Activated T-helper 2 cell treated with anti-CD3 and anti-CD28 coated beads, Interferon-gamma antibody, Interleukin-2, Interleukin-4, amounts not matched to agents 10 μg/mL and 5 μg/mL and 100 μg/mL, durations not matched to agents 14 hours and 24 hours and 36 hours (primary cell): ENCODE results near the gene CD55. TPM values are rescaled to one million over a fixed set of nuclear protein-coding genes. Genes with fewer than 3 reads are reported as not detected.

ENCODE experiments used
- DNase-seq: peaks from one replicate; pipeline ENCODE4 v3.0.0; 2021; ENCODE audit warnings: low spot score
- H3K27ac Mint-ChIP-seq: one replicate; pipeline ENCODE4 v1.8.0; 2021; ENCODE audit warnings: mixed read lengths
- H3K27me3 Mint-ChIP-seq: one replicate; pipeline ENCODE4 v1.8.0; 2021; ENCODE audit warnings: low read depth, mixed read lengths
- H3K36me3 Mint-ChIP-seq: one replicate; pipeline ENCODE4 v1.8.0; 2021; ENCODE audit warnings: low read depth, mixed read lengths
- H3K4me1 Mint-ChIP-seq: one replicate; pipeline ENCODE4 v1.8.0; 2021; ENCODE audit warnings: low read depth, mixed read lengths
- H3K4me3 Mint-ChIP-seq: one replicate; pipeline ENCODE4 v1.8.0; 2021; ENCODE audit warnings: low read depth, mild to moderate bottlenecking, moderate library complexity, mixed read lengths
- H3K9me3 Mint-ChIP-seq: one replicate; pipeline ENCODE4 v1.8.0; 2021; ENCODE audit warnings: mixed read lengths
- intact Hi-C: fragments of 100-400 bp; cut with micrococcal nuclease; formaldehyde crosslinking; loops from one replicate; pipeline ENCODE4 v1.15.1; 2023
- total RNA-seq: library from RNA; stranded (reverse); gene quantifications from 2 replicates; pipeline ENCODE4 v1.2.3, GENCODE V29; 2022

The CD55 gene
- total RNA-seq, 1 donor from 2014 or later = 132 TPM

- no peak overlapping the region for H3K4me3 Mint-ChIP-seq
- peaks cover 4% of the 10 kb centered on the region for H3K27me3 Mint-ChIP-seq
- no peak overlapping the region for H3K27ac Mint-ChIP-seq
- DNase-seq = no peak
- H3K4me1 Mint-ChIP-seq = peaks cover under 1% of the 10 kb centered on the region
- intact Hi-C loops = no loop called here
- H3K36me3 Mint-ChIP-seq = peaks cover 3% of the 10 kb centered on the region
- peaks cover 21% of the 10 kb centered on the region for H3K9me3 Mint-ChIP-seq
These were observed 31.7 kb upstream of the CD55 start for GRCh38 chr1:207289756-207290155.

- DNase-seq = no peak
- no peak overlapping the region for H3K4me3 Mint-ChIP-seq
- no peaks in the 10 kb centered on the region for H3K4me1 Mint-ChIP-seq
- no peak overlapping the region for H3K27ac Mint-ChIP-seq
- peaks cover 4% of the 10 kb centered on the region for H3K27me3 Mint-ChIP-seq
- H3K9me3 Mint-ChIP-seq = peaks cover 25% of the 10 kb centered on the region
- intact Hi-C loops = no loop called here
- H3K36me3 Mint-ChIP-seq = peaks cover 3% of the 10 kb centered on the region
These were observed 29.8 kb upstream of the CD55 start for GRCh38 chr1:207291723-207292122.

- no peaks in the 10 kb centered on the region for H3K27me3 Mint-ChIP-seq
- peaks cover 13% of the 10 kb centered on the region for H3K4me1 Mint-ChIP-seq
- DNase-seq = no peak
- intact Hi-C loops = no loop called here
- H3K36me3 Mint-ChIP-seq = peaks cover 3% of the 10 kb centered on the region
- H3K27ac Mint-ChIP-seq = no peak overlapping the region
- H3K9me3 Mint-ChIP-seq = peaks cover 15% of the 10 kb centered on the region
- H3K4me3 Mint-ChIP-seq = no peak overlapping the region
These were observed 23.3 kb upstream of the CD55 start for GRCh38 chr1:207298186-207298585.

GRCh38 chr1:207298636-207299398 lies 22.7 kb upstream of the CD55 start:
- DNase-seq = no peak
- no peak overlapping the region for H3K4me3 Mint-ChIP-seq
- H3K36me3 Mint-ChIP-seq = no peaks in the 10 kb centered on the region
- intact Hi-C loops = no loop called here
- H3K9me3 Mint-ChIP-seq = peaks cover 15% of the 10 kb centered on the region
- no peak overlapping the region for H3K27ac Mint-ChIP-seq
- peaks cover 13% of the 10 kb centered on the region for H3K4me1 Mint-ChIP-seq
- no peaks in the 10 kb centered on the region for H3K27me3 Mint-ChIP-seq

GRCh38 chr1:207300970-207301369 lies 20.5 kb upstream of the CD55 start:
- Mint-ChIP-seq H3K4me3 (no peak overlapping the region), H3K36me3 (no peaks in the 10 kb centered on the region), H3K27me3 (no peaks in the 10 kb centered on the region), H3K9me3 (peaks cover 11% of the 10 kb centered on the region), H3K27ac (no peak overlapping the region), H3K4me1 (peaks cover 13% of the 10 kb centered on the region)
- intact Hi-C loops = no loop called here
- no peak for DNase-seq

GRCh38 chr1:207302618-207303393 lies 18.7 kb upstream of the CD55 start:
- H3K27me3 Mint-ChIP-seq = peaks cover 2% of the 10 kb centered on the region

GRCh38 chr1:207304710-207305488 lies 16.6 kb upstream of the CD55 start:
- peaks cover 11% of the 10 kb centered on the region for H3K9me3 Mint-ChIP-seq
- H3K27ac Mint-ChIP-seq = no peak overlapping the region
- peaks cover 2% of the 10 kb centered on the region for H3K27me3 Mint-ChIP-seq
- H3K36me3 Mint-ChIP-seq = no peaks in the 10 kb centered on the region
- DNase-seq = no peak
- intact Hi-C loops = no loop called here
- H3K4me3 Mint-ChIP-seq = no peak overlapping the region
- H3K4me1 Mint-ChIP-seq = peaks cover 20% of the 10 kb centered on the region

More at GRCh38 chr1:207302618-207303393, 18.7 kb upstream of the CD55 start:
- no peak overlapping the region for H3K27ac Mint-ChIP-seq
- no peaks in the 10 kb centered on the region for H3K36me3 Mint-ChIP-seq
- intact Hi-C loops = no loop called here
- no peak overlapping the region for H3K4me3 Mint-ChIP-seq
- peaks cover 11% of the 10 kb centered on the region for H3K9me3 Mint-ChIP-seq
- peaks cover 13% of the 10 kb centered on the region for H3K4me1 Mint-ChIP-seq
- DNase-seq = no peak

- no peak overlapping the region for H3K4me3 Mint-ChIP-seq
- peaks cover 11% of the 10 kb centered on the region for H3K9me3 Mint-ChIP-seq
- peaks cover 24% of the 10 kb centered on the region for H3K4me1 Mint-ChIP-seq
- intact Hi-C loops = no loop called here
- no peak for DNase-seq
- H3K27ac Mint-ChIP-seq = no peak overlapping the region
- peaks cover 2% of the 10 kb centered on the region for H3K27me3 Mint-ChIP-seq
- H3K36me3 Mint-ChIP-seq = no peaks in the 10 kb centered on the region
These were observed 16.0 kb upstream of the CD55 start for GRCh38 chr1:207305489-207305873.

GRCh38 chr1:207306023-207306422 lies 15.5 kb upstream of the CD55 start:
- H3K27me3 Mint-ChIP-seq = peaks cover 2% of the 10 kb centered on the region
- intact Hi-C loops = no loop called here
- no peak overlapping the region for H3K27ac Mint-ChIP-seq
- no peak overlapping the region for H3K4me3 Mint-ChIP-seq
- peaks cover 24% of the 10 kb centered on the region for H3K4me1 Mint-ChIP-seq
- DNase-seq = no peak
- peaks cover 11% of the 10 kb centered on the region for H3K9me3 Mint-ChIP-seq
- no peaks in the 10 kb centered on the region for H3K36me3 Mint-ChIP-seq

- DNase-seq = no peak
- Mint-ChIP-seq H3K4me1 (peaks cover 24% of the 10 kb centered on the region), H3K27ac (no peak overlapping the region), H3K27me3 (peaks cover 2% of the 10 kb centered on the region), H3K36me3 (no peaks in the 10 kb centered on the region), H3K4me3 (no peak overlapping the region), H3K9me3 (peaks cover 11% of the 10 kb centered on the region)
- intact Hi-C loops = no loop called here
These were observed 14.9 kb upstream of the CD55 start for GRCh38 chr1:207306603-207307002.

GRCh38 chr1:207308451-207309190 lies 12.9 kb upstream of the CD55 start:
- no peaks in the 10 kb centered on the region for H3K36me3 Mint-ChIP-seq
- no peak overlapping the region for H3K4me3 Mint-ChIP-seq
- DNase-seq = no peak
- H3K4me1 Mint-ChIP-seq = peaks cover 15% of the 10 kb centered on the region
- peaks cover 2% of the 10 kb centered on the region for H3K27me3 Mint-ChIP-seq
- H3K27ac Mint-ChIP-seq = no peak overlapping the region
- intact Hi-C loops = no loop called here
- no peaks in the 10 kb centered on the region for H3K9me3 Mint-ChIP-seq

- H3K27me3 Mint-ChIP-seq = peaks cover 5% of the 10 kb centered on the region
- DNase-seq = no peak
- H3K27ac Mint-ChIP-seq = no peak overlapping the region
- intact Hi-C loops = no loop called here
- no peaks in the 10 kb centered on the region for H3K36me3 Mint-ChIP-seq
- no peaks in the 10 kb centered on the region for H3K9me3 Mint-ChIP-seq
- no peak overlapping the region for H3K4me3 Mint-ChIP-seq
- peaks cover 15% of the 10 kb centered on the region for H3K4me1 Mint-ChIP-seq
These were observed 11.7 kb upstream of the CD55 start for GRCh38 chr1:207309745-207310273.
